ENCODE data around the gene RBMS1. TPM values are rescaled to one million over a fixed set of nuclear protein-coding genes. Genes with fewer than 3 reads are reported as not detected.
A peak's percentile ranks its signal among the peaks of the same experiment; 100 is the strongest.

RBMS1 gene
- total and polyA plus RNA-seq, 2 of the 4 experiments (the other 2 are of a cell fraction) = 43.5 to 64.9 TPM

DNA sequence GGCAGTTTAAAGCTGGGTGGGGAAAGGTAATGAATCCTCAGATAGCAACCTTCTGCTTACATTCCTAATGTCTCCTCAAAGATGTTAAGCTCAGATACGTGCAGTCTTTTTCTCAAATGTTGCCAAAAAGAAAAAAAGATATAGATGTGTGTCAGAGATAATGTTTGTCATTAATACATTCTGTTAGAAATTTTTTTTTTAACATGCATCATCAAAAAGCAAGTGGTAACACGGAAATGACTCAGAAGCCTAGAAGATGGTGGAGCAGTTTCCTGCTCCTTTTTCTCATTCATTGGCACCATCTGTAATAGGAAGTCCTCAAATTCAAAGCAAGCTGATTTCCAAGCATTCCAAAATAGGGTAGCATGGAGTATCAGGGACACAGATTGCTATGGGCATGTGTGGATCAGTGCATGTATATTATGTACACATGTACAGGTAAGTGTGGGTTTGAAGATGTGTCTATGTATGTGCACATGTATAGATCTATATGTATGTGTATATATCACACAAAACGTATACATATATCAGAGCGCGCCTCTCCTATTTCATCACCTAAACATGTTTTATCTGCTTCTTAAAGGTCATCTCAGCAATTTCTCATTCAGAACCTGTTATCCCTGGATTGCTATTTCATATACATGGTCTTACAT lies 213.7 kb downstream of the RBMS1 start:
- no peak overlapping the region for H4K5ac ChIP-seq (ENCODE audit: low read depth, low read length)
- TF ChIP-seq CHD1 (IDR thresholded peaks at IDR 0.05; ENCODE audit: low read depth, low read length) = no peak
- TF ChIP-seq ELK1 (IDR thresholded peaks at IDR 0.05; ENCODE audit: borderline replicate concordance, low read depth, low read length) = no peak
- TF ChIP-seq, protein P1, sequence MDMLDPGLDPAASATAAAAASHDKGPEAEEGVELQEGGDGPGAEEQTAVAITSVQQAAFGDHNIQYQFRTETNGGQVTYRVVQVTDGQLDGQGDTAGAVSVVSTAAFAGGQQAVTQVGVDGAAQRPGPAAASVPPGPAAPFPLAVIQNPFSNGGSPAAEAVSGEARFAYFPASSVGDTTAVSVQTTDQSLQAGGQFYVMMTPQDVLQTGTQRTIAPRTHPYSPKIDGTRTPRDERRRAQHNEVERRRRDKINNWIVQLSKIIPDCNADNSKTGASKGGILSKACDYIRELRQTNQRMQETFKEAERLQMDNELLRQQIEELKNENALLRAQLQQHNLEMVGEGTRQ (IDR thresholded peaks at IDR 0.05; ENCODE audit: low read depth, low read length) = no peak
- no peak for TF ChIP-seq BHLHE40 (IDR thresholded peaks at IDR 0.05; ENCODE audit: low read depth, low read length)
- TF ChIP-seq MAFK (IDR thresholded peaks at IDR 0.05; ENCODE audit: low read depth, low read length) = peak; percentile 61
- TF ChIP-seq FOS (IDR thresholded peaks at IDR 0.05; ENCODE audit: low read depth, low read length) = no peak
- TF ChIP-seq CTCF (conservative IDR thresholded peaks at IDR 0.05; ENCODE audit: low read depth, low read length) = no peak
- no peak for TF ChIP-seq RFX5 (IDR thresholded peaks at IDR 0.05; ENCODE audit: low read depth, low read length)
- peaks cover 1% of the 10 kb centered on the region; the same call in 1 of the 2 replicates for H3K4me1 ChIP-seq (ENCODE audit: control insufficient read depth, insufficient read depth, low read length)
- no TSS peak for BruUV-seq (replicated peaks)
- H3K4me2 ChIP-seq (ENCODE audit: low read depth, low read length) = no peak overlapping the region
- peaks cover 28 to 42% of the 10 kb centered on the region in 2 experiments for H3K79me1 ChIP-seq (ENCODE audit: low read depth in 1 of 2, low read length in 2 of 2)
- no peak overlapping the region for H3K4ac ChIP-seq (ENCODE audit: low read depth, low read length)
- H2BK5ac ChIP-seq (ENCODE audit: low read depth, low read length, poor library complexity, severe bottlenecking) = peak overlapping the region; percentile 18
- no peak overlapping the region for H3K14ac ChIP-seq (replicated peaks; ENCODE audit: low read depth, low read length)
- H3K36me3 ChIP-seq (ENCODE audit: control insufficient read depth, insufficient read depth, low read length) = peaks cover 58% of the 10 kb centered on the region
- H4K91ac ChIP-seq (ENCODE audit: insufficient read depth, low read depth, low read length) = no peak overlapping the region
- CTCF ChIA-PET = interaction anchor here (1.0 to 1.4 kb wide), 2 partner anchors 10 to 44 kb away, joined by 3 to 4 read pairs; no protein-coding TSS in a partner anchor
- intact Hi-C loops (cut with micrococcal nuclease) (loop anchor here (2.0 to 5.0 kb wide), 2 partner anchors 127 to 712 kb away; no protein-coding TSS in a partner anchor), dilution Hi-C loops (cut with HindIII; ENCODE audit: low sequenced_read_pairs, unreplicated experiment) (no loop called here), in situ Hi-C loops (cut with MboI; ENCODE audit: low sequenced_read_pairs) (no loop called here)
- H2AK5ac ChIP-seq (ENCODE audit: low read depth, low read length) = no peak overlapping the region
- H4K20me1 ChIP-seq (ENCODE audit: insufficient read depth, low read length) = no peaks in the 10 kb centered on the region
- no peak overlapping the region for H2BK120ac ChIP-seq (ENCODE audit: low read depth, low read length)
- H2BK20ac ChIP-seq (ENCODE audit: low read depth, low read length) = no peak overlapping the region
- no peak overlapping the region for H2AFZ ChIP-seq (replicated peaks; ENCODE audit: low read length, poor library complexity)
- no peak overlapping the region for H3K56ac ChIP-seq (ENCODE audit: extremely low read depth, insufficient read depth, low read length)
- H3K23ac ChIP-seq (ENCODE audit: low read depth, low read length) = no peak overlapping the region
- H4K8ac ChIP-seq (ENCODE audit: low read depth in 2 of 2, low read length in 2 of 2) = no peak overlapping the region
- no peaks in the 10 kb centered on the region for H3K9me3 ChIP-seq (ENCODE audit: control insufficient read depth, insufficient read depth, low read length)
- POLR2A ChIA-PET (ENCODE audit: unreplicated experiment) = no interaction called here
- no peak overlapping the region for H2BK15ac ChIP-seq (ENCODE audit: low read depth, low read length)
- DNase-seq = peak; percentile 61
- ATAC-seq (ENCODE audit: low read depth) = no peak
- H3K9me1 ChIP-seq (ENCODE audit: insufficient read depth, low read length) = peaks cover 7% of the 10 kb centered on the region; the same call in 1 of the 2 replicates
- H3K27me3 ChIP-seq (ENCODE audit: control insufficient read depth, insufficient read depth, low read length) = no peaks in the 10 kb centered on the region
- no peak overlapping the region for H3K9ac ChIP-seq (ENCODE audit: low read depth, low read length)
- H3K4me3 ChIP-seq (ENCODE audit: insufficient read depth, low read depth, low read length) = no peak overlapping the region
- WGBS, 2 experiments (ENCODE audit: extremely low coverage in 2 of 2, insufficient read length in 1 of 2) = no CpG with 5 or more reads among the region's 5 CpGs
- no peak overlapping the region for H2AK9ac ChIP-seq (replicated peaks; ENCODE audit: low read depth, low read length, poor library complexity)
- no peak overlapping the region for H3K27ac ChIP-seq (ENCODE audit: insufficient read depth, low read length)
- H3K18ac ChIP-seq (ENCODE audit: low read depth, low read length) = no peak overlapping the region

All from IMR-90 (cell line).